Thyroid gland (tissue), 4 donors: ENCODE data around the gene CCN5.

Experiments used
- CTCF ChIP-seq, 6 experiments: fragments of 200-600 bp in 3 of 6; fragments of 450-650 bp in 3 of 6; sonication (generic) in 3 of 6; IDR thresholded peaks; one replicate each; pipeline ENCODE4 v1.5.1; 2016 to 2019; ENCODE audit warnings: antibody characterized with exemption in 6 of 6, mild to moderate bottlenecking in 2 of 6, inconsistent platforms in 1 of 6, moderate library complexity in 1 of 6
- POLR2A ChIP-seq, 2 donors: fragments of 450-650 bp; IDR thresholded peaks; one replicate each; pipeline ENCODE4 v1.6.1; 2017; ENCODE audit warnings: antibody characterized with exemption in 2 of 2, mild to moderate bottlenecking in 2 of 2, moderate library complexity in 1 of 2

GRCh38 chr20:44714701-44715498, at the start of gene CCN5:
- TF ChIP-seq CTCF (IDR thresholded peaks at IDR 0.05), result no peak
- no peak for TF ChIP-seq POLR2A (IDR thresholded peaks at IDR 0.05)
